Measurements from ENCODE around the gene ADCY5. TPM values are rescaled to one million over a fixed set of nuclear protein-coding genes. Genes with fewer than 3 reads are reported as not detected.

Gene ADCY5
- polyA plus RNA-seq, 10 donors, result 2.9 to 5.2 (median 3.8) TPM

GRCh38 chr3:123287051-123287961 is 161.6 kb downstream of the ADCY5 start:
- no peak for DNase-seq

DNA sequence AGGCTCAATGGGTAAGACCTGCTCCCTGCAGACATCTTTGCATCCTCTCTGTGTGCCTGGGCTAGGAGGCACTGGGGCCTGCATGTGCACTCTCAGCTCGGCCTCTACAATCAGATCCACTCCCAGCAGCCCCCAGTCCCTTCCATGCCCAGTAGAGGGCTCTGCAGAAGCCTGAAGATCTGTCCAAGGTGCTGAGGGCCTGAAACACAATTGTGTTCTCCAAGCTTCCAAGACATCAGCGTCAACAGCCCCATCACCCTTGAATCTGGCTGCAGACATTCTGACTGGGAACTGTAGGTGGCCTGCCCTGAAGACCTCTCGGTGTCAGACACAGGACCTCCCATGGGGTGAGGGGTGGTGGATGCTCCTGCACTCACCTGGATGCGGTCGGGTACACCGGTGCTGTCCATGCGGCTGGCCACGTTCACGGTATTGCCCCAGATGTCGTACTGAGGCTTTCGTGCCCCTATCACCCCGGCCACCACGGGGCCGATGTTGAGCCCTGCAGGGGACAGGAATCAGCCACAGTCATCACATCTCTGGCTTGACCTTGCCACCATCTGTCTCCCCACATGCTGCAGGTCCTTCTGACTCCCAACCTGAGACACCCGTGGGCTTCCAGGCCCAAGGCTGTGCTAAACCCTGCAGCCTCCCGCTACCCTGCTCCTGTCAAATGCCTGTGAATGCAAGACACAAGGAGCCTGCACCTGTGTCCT is 162.4 kb downstream of the ADCY5 start:
- DNase-seq, result peak; percentile 23 to 68 (median 36)

- DNase-seq, result no peak
These were observed 163.0 kb downstream of the ADCY5 start for GRCh38 chr3:123285931-123286307.

DNA sequence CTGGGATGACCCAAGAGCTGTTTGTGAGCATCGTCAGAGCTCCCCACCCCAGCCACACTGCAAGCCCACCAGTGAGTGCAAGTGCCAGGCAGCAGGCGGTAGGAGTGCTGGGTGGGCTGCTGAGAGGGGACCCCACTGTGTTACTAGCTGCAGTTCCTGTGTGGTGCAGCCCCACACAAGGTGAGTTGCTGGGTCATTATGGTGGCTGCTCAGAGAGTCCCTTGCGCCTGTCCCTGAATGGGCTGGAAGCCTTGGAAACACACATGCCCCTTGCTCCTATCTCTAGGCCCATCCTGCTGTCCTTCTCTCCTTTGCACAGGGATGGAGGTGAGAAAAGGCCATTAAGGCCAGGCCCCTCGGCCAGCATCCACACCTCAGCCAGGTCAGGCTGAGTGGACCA is 163.4 kb downstream of the ADCY5 start:
- no peak for DNase-seq

- no peak for DNase-seq
These were observed 163.8 kb downstream of the ADCY5 start for GRCh38 chr3:123285066-123285465.

DNA sequence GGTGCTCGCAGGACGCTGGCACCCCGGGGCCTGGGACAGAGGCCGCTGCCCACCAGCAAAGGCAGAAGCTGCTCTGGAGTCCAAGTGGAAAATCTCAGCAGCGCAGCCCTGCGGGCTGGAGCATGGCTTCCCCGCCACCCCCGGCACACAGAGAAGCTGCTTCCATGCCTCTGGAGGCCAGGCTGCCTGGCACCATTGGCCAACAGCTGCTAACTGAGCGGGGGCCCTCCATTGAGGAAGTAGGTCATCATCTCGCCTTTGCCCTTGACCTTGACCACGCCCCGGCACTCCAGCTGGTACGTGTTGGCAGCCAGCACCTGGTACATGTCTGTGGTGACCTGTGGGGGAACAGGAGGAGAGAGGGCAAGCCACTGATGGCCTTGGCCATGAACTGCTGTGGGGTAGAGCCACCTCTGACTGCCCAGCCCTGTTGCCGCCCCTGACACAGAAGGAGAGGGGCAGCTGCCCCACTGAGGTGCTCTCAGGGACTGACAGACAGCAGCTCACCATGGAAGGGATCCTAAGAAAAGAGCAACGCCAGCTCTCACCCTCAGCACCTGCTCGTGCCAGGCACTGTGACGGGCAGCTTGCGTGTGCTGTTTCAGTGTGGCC is 164.4 kb downstream of the ADCY5 start:
- no peak for DNase-seq

- no peak for DNase-seq
These were observed 165.1 kb downstream of the ADCY5 start for GRCh38 chr3:123283657-123284398.

DNA sequence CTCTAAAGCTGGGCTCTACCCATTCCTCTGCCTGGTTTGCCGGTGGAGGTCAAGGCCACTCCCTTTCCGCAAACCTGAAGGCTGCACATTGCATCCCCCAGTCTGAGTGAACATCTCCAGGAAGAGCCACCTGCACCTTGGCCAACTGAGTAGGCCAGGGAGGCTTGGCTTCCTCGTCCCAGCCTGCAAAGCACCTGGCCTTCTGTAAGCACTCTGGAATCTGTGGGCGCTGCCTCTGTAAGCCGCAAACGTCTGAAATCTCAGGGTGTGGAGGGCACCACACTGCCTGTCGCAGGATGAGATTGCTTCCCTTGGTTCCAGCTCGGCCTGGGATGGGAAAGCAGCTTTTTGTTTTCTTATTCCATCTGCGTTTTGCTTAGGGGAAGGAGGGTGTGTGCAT is 165.8 kb downstream of the ADCY5 start:
- no peak for DNase-seq

GRCh38 chr3:123282461-123282860 is 166.4 kb downstream of the ADCY5 start:
- no peak for DNase-seq

DNA sequence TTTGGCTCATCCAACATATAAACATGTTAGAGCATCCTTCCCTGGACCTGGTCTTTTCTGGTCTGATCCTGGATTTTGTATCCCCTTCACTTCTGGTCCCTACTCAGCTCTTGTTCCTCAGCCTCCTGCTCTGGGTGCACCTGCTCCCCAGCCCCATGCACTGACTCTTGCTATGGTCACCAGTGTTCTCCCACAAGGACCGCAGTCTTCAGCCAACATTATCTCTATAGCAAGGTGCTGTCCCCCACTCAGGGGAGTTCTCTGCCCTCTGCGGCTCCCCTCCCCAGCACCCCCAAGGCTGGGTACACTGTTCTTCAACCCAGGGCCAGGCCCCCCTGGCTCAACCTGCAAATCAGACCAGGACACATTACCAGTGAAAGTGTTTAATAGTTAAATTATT is 167.0 kb downstream of the ADCY5 start:
- DNase-seq, result no peak

DNA sequence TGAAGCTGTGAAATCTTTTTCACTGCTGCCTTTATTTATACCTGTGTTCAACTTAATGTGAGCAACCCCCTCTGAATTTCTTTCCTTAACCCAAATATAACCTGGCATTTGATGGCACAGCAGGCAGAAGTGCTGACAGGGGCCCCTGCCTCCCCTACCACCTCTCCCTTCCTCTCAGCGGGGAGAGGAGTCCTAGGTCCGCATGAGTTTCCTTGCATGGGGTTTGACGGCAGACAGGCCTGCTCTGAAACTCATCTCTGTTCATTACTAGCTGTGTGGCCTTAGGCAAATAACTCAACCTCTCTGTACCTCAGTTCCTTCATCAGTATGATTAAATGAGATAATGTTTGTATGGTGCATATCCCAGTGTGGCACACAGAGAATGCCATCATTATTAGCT is 167.5 kb downstream of the ADCY5 start:
- DNase-seq, result no peak

DNA sequence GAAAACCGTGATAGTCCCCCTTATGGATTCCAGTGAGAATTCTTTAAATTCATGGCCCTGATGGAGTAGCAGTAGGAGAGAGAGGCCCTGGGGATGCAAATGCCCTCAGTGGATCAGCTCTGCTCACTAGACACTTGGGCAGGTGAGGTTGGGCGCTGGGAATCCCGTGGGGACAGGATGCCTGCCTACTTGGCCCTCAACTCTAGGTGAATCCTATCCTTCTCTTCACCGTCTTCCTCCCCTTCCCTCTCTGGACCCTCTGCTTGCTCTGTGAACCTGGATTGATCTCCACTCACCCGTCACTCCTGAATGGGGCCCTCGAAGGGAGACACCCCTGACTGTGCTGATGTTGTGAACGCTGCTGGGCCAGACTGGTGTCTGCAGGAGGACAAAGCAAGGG is 169.8 kb downstream of the ADCY5 start:
- no peak for DNase-seq

GRCh38 chr3:123278446-123278845 is 170.4 kb downstream of the ADCY5 start:
- DNase-seq, result no peak

DNA sequence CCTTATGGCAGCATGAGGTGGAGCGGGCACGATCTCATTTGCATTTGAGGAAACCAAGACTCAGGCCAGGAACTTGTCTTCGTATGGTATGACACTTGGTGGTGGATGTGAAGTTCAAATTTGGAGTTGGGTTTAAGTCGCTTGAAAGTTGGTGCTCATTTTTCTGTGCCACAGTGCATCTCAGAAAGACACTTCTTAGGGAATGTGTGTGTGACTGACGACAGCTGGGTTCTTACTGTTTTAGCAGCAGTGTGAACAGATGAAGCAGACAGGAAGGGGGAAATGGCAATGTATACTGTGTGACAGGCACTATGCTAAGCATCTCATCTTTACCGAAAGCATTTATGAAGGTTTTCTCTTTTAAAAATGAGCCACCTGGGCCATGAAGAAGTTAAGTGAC is 171.8 kb downstream of the ADCY5 start:
- DNase-seq, result no peak

DNA sequence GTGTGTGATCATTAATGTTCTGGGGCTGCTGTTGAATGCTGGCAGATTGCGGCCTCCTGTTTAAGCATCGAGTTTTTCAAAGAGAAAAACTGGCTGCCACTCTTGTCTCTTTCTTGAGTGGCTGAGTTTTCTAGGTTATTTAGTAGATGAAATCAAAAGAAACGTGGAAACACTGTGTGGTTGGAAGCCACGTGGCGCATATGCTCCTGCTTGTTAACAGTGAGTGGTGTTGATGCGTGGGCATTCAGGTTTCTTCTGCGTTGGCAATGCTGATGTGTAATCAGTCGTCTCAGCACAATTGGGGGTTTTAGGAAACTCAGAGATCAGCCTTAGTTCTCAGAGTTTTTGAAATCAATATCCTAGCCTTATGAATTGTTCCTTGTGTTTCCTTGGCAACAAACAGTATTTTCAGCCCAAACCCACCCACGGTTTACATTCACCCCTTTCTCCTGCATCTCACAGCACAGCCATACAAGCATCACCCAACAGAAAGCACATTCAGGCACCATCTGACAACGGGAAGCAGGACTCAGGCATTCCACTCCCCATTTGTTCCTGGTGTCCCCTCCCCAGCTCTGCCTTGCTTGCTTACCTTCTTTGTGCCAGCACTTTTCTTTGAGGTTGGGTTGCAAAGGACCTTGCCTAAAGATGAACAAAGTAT is 172.4 kb downstream of the ADCY5 start:
- DNase-seq, result no peak

DNA sequence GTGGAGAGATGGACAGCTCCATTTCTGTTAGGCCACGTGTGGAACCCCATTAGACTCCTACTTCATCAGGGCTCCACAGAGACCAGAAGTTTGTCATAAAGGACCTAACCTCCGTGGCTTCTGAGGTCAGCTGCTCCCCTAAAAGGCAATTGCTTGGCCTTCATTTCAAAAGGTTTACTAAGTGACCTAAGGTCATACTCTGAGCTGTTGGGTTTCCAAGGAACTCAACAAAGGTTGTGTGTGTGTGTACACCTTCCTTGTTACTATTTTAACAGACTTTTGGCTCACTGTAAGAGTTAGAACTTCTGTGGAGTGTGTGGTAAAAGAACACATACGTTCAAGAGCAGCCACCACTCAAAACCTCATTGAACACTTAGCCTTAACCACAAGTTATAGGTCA is 173.2 kb downstream of the ADCY5 start:
- no peak for DNase-seq

DNA sequence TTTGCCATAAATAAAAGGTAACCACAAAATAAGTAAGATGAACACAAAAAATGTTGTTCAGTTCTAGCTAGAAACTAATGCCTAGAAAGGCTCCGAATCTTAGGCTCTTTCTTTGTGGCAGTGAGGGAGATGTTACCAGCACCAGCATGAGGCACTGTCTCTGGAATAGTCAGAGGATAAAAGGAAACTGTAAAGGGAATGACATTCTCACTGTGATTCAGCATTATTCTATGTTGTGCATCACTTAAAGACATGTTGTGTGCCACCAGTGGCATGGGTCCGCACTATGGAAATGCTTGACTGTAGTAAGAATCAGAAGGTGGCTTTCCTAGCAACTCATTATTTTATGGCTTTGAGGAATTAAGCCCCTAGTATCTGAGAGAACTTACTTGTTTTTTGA is 176.3 kb downstream of the ADCY5 start:
- no peak for DNase-seq

DNA sequence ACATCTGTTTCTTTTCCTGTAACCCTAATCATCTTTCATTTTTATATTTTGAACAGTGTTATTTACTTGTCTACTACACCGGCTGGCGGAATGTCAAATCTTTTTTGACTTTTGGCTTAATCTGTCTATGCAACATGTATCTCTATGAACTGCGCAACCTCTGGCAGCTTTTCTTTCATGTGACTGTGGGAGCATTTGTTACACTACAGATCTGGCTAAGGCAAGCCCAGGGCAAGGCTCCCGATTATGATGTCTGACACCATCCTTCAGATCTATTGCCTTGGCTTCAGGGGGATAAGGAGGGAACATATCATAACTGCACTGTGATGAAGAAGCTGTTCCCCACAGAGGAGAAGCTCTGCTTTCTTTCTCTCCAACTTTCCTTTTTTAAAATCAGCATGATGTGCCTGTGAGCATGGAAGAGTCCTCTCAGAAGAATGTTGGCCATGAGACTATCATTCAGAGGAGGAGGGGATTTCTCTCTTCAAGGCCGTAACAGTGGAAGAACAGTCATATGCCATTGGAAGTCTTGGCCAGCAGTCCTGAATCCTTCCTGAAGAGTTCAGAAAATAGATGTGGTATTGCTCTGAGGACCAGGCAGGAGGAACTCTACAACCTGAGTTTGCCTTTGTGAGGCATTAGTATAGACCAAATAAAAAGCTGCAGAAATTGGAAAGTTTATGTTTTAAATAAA is 177.3 kb downstream of the ADCY5 start:
- DNase-seq, result peak; percentile 11 to 61 (median 23)

GRCh38 chr3:123270818-123271217 is 178.1 kb downstream of the ADCY5 start:
- DNase-seq, result no peak

DNA sequence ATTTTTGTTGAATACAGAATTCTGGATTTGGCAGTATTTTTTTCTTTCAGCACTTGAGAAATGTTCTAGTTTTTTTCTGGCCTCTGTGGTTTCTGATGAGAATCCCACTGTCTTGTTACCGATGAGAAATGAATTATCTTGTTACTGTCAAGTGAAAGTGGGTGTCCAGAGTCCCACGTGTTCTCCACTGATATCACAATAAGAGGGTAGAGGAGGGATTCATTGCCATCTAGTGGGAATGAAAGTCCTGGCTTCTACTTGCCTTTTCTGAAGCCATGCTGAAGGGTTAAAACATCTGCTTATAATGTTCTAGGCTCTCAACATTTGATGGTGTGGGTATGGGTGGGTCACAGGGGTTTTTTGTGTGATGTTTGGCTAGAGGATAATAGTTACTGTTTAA is 181.1 kb downstream of the ADCY5 start:
- no peak for DNase-seq

GRCh38 chr3:123263941-123264340 is 184.9 kb downstream of the ADCY5 start:
- no peak for DNase-seq
